Fibroblast of lung (primary cell): ENCODE data around the gene RFX2. TPM values are rescaled to one million over a fixed set of nuclear protein-coding genes. Genes with fewer than 3 reads are reported as not detected.
"Not testable (repeated sequence)": the region's sequence is repeated elsewhere in the genome, so short reads cannot be mapped to it uniquely, and the experiment has no call there.

Source experiments
- DNase-seq, 2 donors: peaks; one replicate each; pipeline versions ENCODE4 v3.0.0 to v3.0.0-alpha.2; 2010; ENCODE audit warnings: low read depth in 2 of 2
- H2AFZ ChIP-seq: 2 replicates; pipeline ENCODE4 v1.5.1; 2012; ENCODE audit warnings: low read length, control low read depth, inconsistent platforms
- H3K27ac ChIP-seq: 2 replicates; pipeline ENCODE4 v1.5.1; 2011; ENCODE audit warnings: low read length, control low read depth; ENCODE audit not compliant: insufficient read depth
- H3K27me3 ChIP-seq: 2 replicates; pipeline ENCODE4 v1.5.1; 2011; ENCODE audit warnings: mild to moderate bottlenecking, low read length; ENCODE audit not compliant: control insufficient read depth, insufficient read depth
- H3K36me3 ChIP-seq: 2 replicates; pipeline ENCODE4 v1.5.1; 2011; ENCODE audit warnings: low read length; ENCODE audit not compliant: control insufficient read depth, insufficient read depth
- H3K4me1 ChIP-seq: 2 replicates; pipeline ENCODE4 v1.5.1; 2011; ENCODE audit warnings: low read length; ENCODE audit not compliant: control insufficient read depth, insufficient read depth; ENCODE audit errors: extremely low read depth
- H3K4me2 ChIP-seq: 2 replicates; pipeline ENCODE4 v1.5.1; 2011; ENCODE audit warnings: low read length, control low read depth; ENCODE audit not compliant: insufficient read depth; ENCODE audit errors: extremely low read depth
- H3K4me3 ChIP-seq, 4 experiments: fragments of 200-600 bp in 1 of 4; sonication (generic) in 1 of 4; replicated peaks in 1 of 4; 2 replicates each; pipeline ENCODE4 v1.5.1; 2011 to 2016; ENCODE audit warnings: low read length in 4 of 4, low read depth in 3 of 4, mild to moderate bottlenecking in 3 of 4, control low read depth in 2 of 4, inconsistent platforms in 1 of 4, mixed read lengths in 1 of 4; ENCODE audit not compliant: insufficient read depth in 1 of 4; ENCODE audit errors: control extremely low read depth in 1 of 4
- H3K79me2 ChIP-seq: 2 replicates; pipeline ENCODE4 v1.5.1; 2012; ENCODE audit warnings: mild to moderate bottlenecking, low read length, inconsistent platforms; ENCODE audit not compliant: control insufficient read depth, insufficient read depth
- H3K9ac ChIP-seq: 2 replicates; pipeline ENCODE4 v1.5.1; 2011; ENCODE audit warnings: mild to moderate bottlenecking, low read length, control low read depth; ENCODE audit not compliant: insufficient read depth
- H3K9me3 ChIP-seq: 2 replicates; pipeline ENCODE4 v1.5.1; 2012; ENCODE audit warnings: low read depth, low read length; ENCODE audit not compliant: control insufficient read depth, insufficient read depth
- H4K20me1 ChIP-seq: 2 replicates; pipeline ENCODE4 v1.5.1; 2011; ENCODE audit warnings: low read length; ENCODE audit not compliant: control insufficient read depth, insufficient read depth; ENCODE audit errors: extremely low read depth
- EZH2 ChIP-seq: IDR thresholded peaks from 2 replicates; pipeline ENCODE4 v1.5.1; 2012; ENCODE audit warnings: low read length, control low read depth, mild to moderate bottlenecking; ENCODE audit errors: missing control alignments
- polyA plus RNA-seq, 2 donors: library from polyadenylated mRNA; depleted of rRNA in 1 of 2; stranded (reverse) in 1 of 2; unstranded in 1 of 2; fragments of >200 nt; gene quantifications; 2 replicates each; pipeline ENCODE4 v1.2.1, GENCODE V29; 2011 to 2012; ENCODE audit warnings: missing spikeins in 1 of 2
- total RNA-seq: library from RNA; depleted of rRNA; stranded (reverse); fragments of >200 nt; gene quantifications from 2 replicates; pipeline ENCODE4 v1.2.1, GENCODE V29; 2014
- TF ChIP-seq, protein P1 (sequence below), 2 donors: IDR thresholded peaks in 1 of 2; conservative IDR thresholded peaks in 1 of 2; 1 replicate in 1 of 2; 2 replicates in 1 of 2; pipeline ENCODE4 v1.5.1; 2011 to 2012; ENCODE audit warnings: low read length in 2 of 2, control low read depth in 1 of 2, inconsistent platforms in 1 of 2, low read depth in 1 of 2, mild to moderate bottlenecking in 1 of 2

RFX2 gene
- total and polyA plus RNA-seq, 2 donors (not counting 1 experiment from before 2014, with no cell fraction given): 2.5 to 9.6 TPM

DNA sequence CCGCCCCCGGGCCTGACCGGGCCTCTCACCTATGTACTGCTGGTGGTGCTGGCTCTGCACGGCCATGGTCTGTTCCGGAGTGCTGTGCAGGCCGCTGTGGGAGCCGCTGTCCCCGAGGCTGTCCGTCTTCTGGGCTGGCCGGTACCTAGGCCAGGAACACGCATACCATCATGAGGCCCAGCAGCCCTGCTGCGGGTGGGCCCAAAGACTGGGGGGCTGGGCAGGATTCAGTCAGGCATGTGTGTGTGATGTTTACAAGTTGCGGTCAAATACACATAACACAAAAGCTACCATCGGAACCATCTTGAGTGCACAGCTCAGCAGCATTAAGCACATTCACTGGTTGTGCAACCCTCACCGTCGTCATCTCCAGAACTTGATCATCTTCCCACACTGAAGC lies 100.2 kb downstream of the RFX2 start:
- Histone ChIP-seq H2AFZ (no peak overlapping the region), H3K4me1 (no peaks in the 10 kb centered on the region), H3K27me3 (no peaks in the 10 kb centered on the region), H3K79me2 (no peaks in the 10 kb centered on the region), H3K9ac (no peak overlapping the region), H3K27ac (no peak overlapping the region), H3K4me2 (no peak overlapping the region), H3K36me3 (peaks cover 2% of the 10 kb centered on the region), H3K9me3 (no peaks in the 10 kb centered on the region), H4K20me1 (no peaks in the 10 kb centered on the region), H3K4me3 (no peak overlapping the region)
- DNase-seq: no peak
- no peak for TF ChIP-seq EZH2
- TF ChIP-seq, protein P1, sequence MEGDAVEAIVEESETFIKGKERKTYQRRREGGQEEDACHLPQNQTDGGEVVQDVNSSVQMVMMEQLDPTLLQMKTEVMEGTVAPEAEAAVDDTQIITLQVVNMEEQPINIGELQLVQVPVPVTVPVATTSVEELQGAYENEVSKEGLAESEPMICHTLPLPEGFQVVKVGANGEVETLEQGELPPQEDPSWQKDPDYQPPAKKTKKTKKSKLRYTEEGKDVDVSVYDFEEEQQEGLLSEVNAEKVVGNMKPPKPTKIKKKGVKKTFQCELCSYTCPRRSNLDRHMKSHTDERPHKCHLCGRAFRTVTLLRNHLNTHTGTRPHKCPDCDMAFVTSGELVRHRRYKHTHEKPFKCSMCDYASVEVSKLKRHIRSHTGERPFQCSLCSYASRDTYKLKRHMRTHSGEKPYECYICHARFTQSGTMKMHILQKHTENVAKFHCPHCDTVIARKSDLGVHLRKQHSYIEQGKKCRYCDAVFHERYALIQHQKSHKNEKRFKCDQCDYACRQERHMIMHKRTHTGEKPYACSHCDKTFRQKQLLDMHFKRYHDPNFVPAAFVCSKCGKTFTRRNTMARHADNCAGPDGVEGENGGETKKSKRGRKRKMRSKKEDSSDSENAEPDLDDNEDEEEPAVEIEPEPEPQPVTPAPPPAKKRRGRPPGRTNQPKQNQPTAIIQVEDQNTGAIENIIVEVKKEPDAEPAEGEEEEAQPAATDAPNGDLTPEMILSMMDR (conservative IDR thresholded peaks at IDR 0.05 in 1 of 2, IDR thresholded peaks at IDR 0.05 in 1 of 2; ENCODE audit: low read depth in 1 of 2, low read length in 2 of 2): no peak

DNA sequence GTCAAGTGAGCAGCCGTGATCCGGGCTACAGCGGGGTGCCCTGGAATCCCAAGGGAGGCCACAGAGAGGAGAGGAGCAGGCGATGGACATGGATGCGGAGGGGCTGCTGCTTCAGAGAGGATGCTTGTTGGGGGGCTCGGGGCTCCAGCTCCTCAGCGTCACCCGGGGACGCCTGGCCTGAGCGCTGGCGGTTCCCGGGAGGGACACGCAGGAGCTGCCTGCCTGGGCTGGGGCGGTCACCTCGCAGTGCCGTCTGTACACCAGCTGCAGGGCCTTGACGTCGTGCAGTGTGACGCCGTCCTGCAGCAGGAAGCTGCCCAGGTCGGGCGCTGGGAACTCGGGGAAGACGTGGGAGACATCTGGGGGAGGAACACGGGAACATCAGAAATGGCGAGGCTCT lies 102.4 kb downstream of the RFX2 start:
- no peak for DNase-seq
- Histone ChIP-seq H3K27me3 (no peaks in the 10 kb centered on the region), H3K36me3 (peaks cover 4% of the 10 kb centered on the region), H3K9ac (no peak overlapping the region), H3K9me3 (no peaks in the 10 kb centered on the region), H3K27ac (no peak overlapping the region), H3K4me2 (no peak overlapping the region), H4K20me1 (no peaks in the 10 kb centered on the region), H3K4me3 (no peak overlapping the region), H3K4me1 (no peaks in the 10 kb centered on the region), H2AFZ (no peak overlapping the region), H3K79me2 (no peaks in the 10 kb centered on the region)
- TF ChIP-seq, protein P1 (conservative IDR thresholded peaks at IDR 0.05 in 1 of 2, IDR thresholded peaks at IDR 0.05 in 1 of 2; ENCODE audit: low read depth in 1 of 2, low read length in 2 of 2): no peak
- TF ChIP-seq EZH2: no peak

DNA sequence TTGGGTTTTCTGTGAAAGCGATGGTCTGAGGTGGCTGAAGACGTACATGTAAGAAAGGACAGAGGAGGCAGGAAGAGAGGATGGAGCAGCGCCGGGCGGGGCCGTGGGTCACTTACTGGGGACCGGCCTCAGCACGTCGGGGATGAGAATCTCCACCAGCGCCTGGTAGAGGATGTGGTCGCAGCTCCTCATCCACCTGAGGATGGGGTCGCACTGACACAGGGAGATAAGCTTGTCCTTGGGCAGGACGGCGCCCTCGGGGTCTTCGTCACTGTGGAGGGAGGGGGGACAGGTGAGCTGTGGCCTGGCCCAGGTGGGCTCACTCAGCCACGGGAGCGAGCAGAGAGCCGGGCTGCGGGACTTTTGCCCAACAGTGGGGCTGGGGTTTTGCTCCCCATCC lies 103.4 kb downstream of the RFX2 start:
- Histone ChIP-seq H4K20me1 (no peaks in the 10 kb centered on the region), H3K79me2 (no peaks in the 10 kb centered on the region), H3K9ac (no peak overlapping the region), H3K4me1 (no peaks in the 10 kb centered on the region), H3K4me3 (no peak overlapping the region), H3K27ac (no peak overlapping the region), H3K4me2 (no peak overlapping the region), H3K36me3 (peaks cover 4% of the 10 kb centered on the region), H3K27me3 (no peaks in the 10 kb centered on the region), H3K9me3 (no peaks in the 10 kb centered on the region), H2AFZ (no peak overlapping the region)
- DNase-seq: no peak
- TF ChIP-seq EZH2: no peak
- TF ChIP-seq, protein P1 (conservative IDR thresholded peaks at IDR 0.05 in 1 of 2, IDR thresholded peaks at IDR 0.05 in 1 of 2; ENCODE audit: low read depth in 1 of 2, low read length in 2 of 2): no peak

DNA sequence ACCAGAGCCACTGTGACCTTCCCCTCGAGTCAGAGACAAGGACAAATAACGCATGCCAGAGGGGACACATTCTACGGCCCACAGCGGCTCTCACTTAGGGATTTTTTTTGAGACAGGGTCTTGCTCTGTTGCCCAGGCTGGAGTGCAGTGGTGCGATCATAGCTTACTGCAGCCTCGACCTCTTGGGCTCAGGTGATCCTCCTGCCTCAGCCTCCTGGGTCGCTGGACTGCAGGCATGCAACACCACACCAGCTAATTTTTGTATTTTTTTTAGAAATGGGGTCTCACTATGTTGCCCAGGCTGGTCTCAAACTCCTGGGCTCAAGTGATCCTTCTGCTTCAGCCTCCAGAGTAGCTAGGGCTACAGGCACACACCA lies 104.2 kb downstream of the RFX2 start:
- not testable (repeated sequence) for H2AFZ ChIP-seq, DNase-seq, H3K27me3 ChIP-seq, H3K9me3 ChIP-seq, H3K36me3 ChIP-seq, H3K4me2 ChIP-seq, H3K79me2 ChIP-seq, H3K27ac ChIP-seq, H3K4me1 ChIP-seq, H3K4me3 ChIP-seq, H3K9ac ChIP-seq, H4K20me1 ChIP-seq
